ENCODE data around the gene AP2A1. TPM values are rescaled to one million over a fixed set of nuclear protein-coding genes. Genes with fewer than 3 reads are reported as not detected.

AP2A1 gene
- total and polyA plus RNA-seq, 2 of the 13 experiments (the other 11 are each of a cell fraction or from before 2014, with no cell fraction given) = 22.7 to 39.7 TPM

DNA sequence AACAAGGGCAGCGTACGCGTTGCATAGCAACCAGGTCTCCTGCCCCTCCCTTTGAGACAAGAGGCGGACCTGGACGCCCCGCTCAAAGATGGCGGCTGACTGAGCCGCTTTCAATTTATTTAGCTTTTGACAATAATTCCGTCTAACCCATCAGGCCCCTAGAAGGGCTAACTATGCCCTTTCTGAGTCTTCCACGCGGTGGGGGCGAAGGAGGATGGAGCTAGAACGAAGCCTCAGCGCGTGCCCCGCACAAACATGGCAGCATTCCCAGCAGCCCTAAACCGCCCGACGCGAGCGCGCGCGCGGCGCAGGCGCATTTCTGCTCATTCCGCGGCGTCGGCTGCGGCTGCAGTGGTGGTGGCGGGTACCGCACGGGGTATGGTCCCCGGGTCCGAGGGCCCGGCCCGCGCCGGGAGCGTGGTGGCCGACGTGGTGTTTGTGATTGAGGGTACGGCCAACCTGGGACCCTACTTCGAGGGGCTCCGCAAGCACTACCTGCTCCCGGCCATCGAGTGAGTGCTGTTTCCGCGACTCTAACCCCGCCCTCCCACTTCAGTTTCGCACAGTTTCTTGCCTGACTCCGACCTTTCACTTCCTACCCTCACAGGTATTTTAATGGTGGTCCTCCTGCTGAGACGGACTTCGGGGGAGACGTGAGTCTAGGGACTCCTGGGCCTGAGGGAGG is 51.3 kb downstream of the AP2A1 start, which contains the start of gene MED25 (continued):
- TF ChIP-seq, protein P1, sequence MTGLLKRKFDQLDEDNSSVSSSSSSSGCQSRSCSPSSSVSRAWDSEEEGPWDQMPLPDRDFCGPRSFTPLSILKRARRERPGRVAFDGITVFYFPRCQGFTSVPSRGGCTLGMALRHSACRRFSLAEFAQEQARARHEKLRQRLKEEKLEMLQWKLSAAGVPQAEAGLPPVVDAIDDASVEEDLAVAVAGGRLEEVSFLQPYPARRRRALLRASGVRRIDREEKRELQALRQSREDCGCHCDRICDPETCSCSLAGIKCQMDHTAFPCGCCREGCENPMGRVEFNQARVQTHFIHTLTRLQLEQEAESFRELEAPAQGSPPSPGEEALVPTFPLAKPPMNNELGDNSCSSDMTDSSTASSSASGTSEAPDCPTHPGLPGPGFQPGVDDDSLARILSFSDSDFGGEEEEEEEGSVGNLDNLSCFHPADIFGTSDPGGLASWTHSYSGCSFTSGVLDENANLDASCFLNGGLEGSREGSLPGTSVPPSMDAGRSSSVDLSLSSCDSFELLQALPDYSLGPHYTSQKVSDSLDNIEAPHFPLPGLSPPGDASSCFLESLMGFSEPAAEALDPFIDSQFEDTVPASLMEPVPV (CRISPR knock-in tag; IDR thresholded peaks at IDR 0.05) = peak; percentile 44; the same call in 1 of the 2 replicates
- TF ChIP-seq ZNF776 (CRISPR knock-in tag; IDR thresholded peaks at IDR 0.05) (no peak), NR2F6 (IDR thresholded peaks at IDR 0.05) (no peak), NR2F6 (CRISPR knock-in tag; IDR thresholded peaks at IDR 0.05) (no peak), ERF (CRISPR knock-in tag; IDR thresholded peaks at IDR 0.05) (0 out of 2 replicates have a peak, but pooled peaks have one; percentile 45), KDM3A (CRISPR knock-in tag; IDR thresholded peaks at IDR 0.05; ENCODE audit: low read depth) (peak; percentile 73; the same call in 1 of the 2 replicates), ZNF607 (CRISPR knock-in tag; IDR thresholded peaks at IDR 0.05; ENCODE audit: borderline replicate concordance) (no peak), KMT2B (CRISPR knock-in tag; IDR thresholded peaks at IDR 0.05) (peak; percentile 79), ZNF232 (CRISPR knock-in tag; IDR thresholded peaks at IDR 0.05; ENCODE audit: borderline replicate concordance) (peak; percentile 48; the same call in 1 of the 2 replicates), ADNP (CRISPR knock-in tag; IDR thresholded peaks at IDR 0.05) (no peak), TEAD3 (CRISPR knock-in tag; optimal IDR thresholded peaks at IDR 0.05; ENCODE audit: borderline replicate concordance) (peak; percentile 52), MEIS1 (CRISPR knock-in tag; IDR thresholded peaks at IDR 0.05; ENCODE audit: borderline replicate concordance) (no peak), CREM (IDR thresholded peaks at IDR 0.05) (peak; percentile 53), CREM (CRISPR knock-in tag; IDR thresholded peaks at IDR 0.05) (no peak), EEA1 (CRISPR knock-in tag; IDR thresholded peaks at IDR 0.05; ENCODE audit: borderline replicate concordance) (0 out of 2 replicates have a peak, but pooled peaks have one; percentile 27)
- TF ChIP-seq, protein P2, sequence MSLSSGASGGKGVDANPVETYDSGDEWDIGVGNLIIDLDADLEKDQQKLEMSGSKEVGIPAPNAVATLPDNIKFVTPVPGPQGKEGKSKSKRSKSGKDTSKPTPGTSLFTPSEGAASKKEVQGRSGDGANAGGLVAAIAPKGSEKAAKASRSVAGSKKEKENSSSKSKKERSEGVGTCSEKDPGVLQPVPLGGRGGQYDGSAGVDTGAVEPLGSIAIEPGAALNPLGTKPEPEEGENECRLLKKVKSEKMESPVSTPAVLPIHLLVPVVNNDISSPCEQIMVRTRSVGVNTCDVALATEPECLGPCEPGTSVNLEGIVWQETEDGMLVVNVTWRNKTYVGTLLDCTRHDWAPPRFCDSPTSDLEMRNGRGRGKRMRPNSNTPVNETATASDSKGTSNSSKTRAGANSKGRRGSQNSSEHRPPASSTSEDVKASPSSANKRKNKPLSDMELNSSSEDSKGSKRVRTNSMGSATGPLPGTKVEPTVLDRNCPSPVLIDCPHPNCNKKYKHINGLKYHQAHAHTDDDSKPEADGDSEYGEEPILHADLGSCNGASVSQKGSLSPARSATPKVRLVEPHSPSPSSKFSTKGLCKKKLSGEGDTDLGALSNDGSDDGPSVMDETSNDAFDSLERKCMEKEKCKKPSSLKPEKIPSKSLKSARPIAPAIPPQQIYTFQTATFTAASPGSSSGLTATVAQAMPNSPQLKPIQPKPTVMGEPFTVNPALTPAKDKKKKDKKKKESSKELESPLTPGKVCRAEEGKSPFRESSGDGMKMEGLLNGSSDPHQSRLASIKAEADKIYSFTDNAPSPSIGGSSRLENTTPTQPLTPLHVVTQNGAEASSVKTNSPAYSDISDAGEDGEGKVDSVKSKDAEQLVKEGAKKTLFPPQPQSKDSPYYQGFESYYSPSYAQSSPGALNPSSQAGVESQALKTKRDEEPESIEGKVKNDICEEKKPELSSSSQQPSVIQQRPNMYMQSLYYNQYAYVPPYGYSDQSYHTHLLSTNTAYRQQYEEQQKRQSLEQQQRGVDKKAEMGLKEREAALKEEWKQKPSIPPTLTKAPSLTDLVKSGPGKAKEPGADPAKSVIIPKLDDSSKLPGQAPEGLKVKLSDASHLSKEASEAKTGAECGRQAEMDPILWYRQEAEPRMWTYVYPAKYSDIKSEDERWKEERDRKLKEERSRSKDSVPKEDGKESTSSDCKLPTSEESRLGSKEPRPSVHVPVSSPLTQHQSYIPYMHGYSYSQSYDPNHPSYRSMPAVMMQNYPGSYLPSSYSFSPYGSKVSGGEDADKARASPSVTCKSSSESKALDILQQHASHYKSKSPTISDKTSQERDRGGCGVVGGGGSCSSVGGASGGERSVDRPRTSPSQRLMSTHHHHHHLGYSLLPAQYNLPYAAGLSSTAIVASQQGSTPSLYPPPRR (CRISPR knock-in tag; IDR thresholded peaks at IDR 0.05; ENCODE audit: borderline replicate concordance) = no peak
- TF ChIP-seq, protein P3, sequence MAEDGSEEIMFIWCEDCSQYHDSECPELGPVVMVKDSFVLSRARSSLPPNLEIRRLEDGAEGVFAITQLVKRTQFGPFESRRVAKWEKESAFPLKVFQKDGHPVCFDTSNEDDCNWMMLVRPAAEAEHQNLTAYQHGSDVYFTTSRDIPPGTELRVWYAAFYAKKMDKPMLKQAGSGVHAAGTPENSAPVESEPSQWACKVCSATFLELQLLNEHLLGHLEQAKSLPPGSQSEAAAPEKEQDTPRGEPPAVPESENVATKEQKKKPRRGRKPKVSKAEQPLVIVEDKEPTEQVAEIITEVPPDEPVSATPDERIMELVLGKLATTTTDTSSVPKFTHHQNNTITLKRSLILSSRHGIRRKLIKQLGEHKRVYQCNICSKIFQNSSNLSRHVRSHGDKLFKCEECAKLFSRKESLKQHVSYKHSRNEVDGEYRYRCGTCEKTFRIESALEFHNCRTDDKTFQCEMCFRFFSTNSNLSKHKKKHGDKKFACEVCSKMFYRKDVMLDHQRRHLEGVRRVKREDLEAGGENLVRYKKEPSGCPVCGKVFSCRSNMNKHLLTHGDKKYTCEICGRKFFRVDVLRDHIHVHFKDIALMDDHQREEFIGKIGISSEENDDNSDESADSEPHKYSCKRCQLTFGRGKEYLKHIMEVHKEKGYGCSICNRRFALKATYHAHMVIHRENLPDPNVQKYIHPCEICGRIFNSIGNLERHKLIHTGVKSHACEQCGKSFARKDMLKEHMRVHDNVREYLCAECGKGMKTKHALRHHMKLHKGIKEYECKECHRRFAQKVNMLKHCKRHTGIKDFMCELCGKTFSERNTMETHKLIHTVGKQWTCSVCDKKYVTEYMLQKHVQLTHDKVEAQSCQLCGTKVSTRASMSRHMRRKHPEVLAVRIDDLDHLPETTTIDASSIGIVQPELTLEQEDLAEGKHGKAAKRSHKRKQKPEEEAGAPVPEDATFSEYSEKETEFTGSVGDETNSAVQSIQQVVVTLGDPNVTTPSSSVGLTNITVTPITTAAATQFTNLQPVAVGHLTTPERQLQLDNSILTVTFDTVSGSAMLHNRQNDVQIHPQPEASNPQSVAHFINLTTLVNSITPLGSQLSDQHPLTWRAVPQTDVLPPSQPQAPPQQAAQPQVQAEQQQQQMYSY (CRISPR knock-in tag; IDR thresholded peaks at IDR 0.05) = no peak
